GM18907 (cell line): Measurements from ENCODE around the gene HIBCH.
"Not testable (repeated sequence)": the region's sequence is repeated elsewhere in the genome, so short reads cannot be mapped to it uniquely, and the experiment has no call there.

Experiments
- ATAC-seq: cut with Tn5 transposase; IDR thresholded peaks from one replicate; pipeline ENCODE4 v1.9.1; 2021; ENCODE audit warnings: mild to moderate bottlenecking, moderate library complexity; ENCODE audit not compliant: unreplicated experiment

The HIBCH gene, protein sequence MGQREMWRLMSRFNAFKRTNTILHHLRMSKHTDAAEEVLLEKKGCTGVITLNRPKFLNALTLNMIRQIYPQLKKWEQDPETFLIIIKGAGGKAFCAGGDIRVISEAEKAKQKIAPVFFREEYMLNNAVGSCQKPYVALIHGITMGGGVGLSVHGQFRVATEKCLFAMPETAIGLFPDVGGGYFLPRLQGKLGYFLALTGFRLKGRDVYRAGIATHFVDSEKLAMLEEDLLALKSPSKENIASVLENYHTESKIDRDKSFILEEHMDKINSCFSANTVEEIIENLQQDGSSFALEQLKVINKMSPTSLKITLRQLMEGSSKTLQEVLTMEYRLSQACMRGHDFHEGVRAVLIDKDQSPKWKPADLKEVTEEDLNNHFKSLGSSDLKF

DNA sequence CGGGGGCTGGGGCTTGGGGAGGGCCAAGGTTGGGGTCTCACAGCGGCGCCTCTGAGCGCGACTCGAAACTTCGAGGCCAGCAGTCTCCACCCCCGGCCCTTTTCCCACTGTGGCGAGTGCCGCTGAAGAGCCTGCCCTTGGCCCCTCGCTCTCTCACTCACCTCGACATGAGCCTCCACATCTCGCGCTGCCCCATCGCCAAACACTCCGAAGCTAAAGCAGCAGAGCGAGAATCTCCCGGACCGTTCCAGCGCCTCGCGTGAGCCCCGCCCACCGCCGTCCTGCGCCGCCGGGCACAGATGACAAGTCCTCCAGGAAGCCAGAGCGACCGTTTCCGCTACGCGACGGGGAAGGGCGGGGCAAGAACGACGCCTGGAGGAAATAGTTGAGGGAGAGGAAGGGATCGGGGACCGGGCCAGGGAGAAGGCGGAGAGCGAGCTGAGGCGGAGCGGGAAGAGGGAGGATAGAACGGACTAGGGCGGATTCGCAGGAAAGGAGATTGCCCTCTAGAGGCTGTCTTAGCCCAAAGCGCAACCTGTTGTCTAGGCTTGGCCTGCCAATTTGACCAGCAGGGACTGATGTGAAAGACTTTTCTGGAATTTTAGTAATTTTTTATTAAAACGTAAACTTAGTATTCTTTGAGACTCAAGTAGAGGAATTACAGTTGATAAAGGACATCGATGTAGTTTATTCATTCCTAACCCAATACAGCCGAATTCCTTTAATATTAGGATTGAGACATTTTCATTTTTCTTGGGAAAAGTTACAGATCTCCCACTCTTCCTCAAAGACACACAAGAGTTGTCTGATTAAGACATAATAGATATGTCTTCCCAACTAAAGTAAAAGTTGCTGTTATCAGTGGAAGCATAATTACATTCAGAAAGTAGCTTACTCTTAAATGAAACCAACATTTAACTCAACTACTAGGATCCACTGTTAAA lies at the start of gene HIBCH:
TSS of gene HIBCH (minus strand) at position 272 of the 944 bp plus-strand sequence. CDS start at position 196, 76 bp downstream.
- ATAC-seq, result peak; percentile 97

DNA sequence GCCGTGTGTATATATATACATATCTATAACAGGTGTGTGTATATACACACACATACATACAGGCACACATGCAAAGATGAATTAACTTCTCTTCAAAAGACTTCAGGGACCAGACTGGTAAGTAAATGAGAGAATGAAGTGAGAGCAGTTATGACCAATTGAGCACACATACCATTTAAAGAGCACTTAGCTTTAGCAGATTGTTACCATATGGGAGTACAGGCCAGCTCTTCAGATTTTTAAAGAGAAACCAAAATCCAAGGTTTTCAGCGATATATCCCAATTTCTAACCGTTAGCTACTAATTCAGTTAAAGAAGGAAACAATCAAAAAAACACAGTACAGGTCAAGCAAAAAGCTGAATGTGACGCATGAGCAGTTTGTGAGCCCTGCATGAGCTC lies 47.5 kb upstream of the HIBCH start:
- ATAC-seq, result no peak

- ATAC-seq, result no peak
Measured at GRCh38 chr2:190366248-190366753, 46.7 kb upstream of the HIBCH start.

DNA sequence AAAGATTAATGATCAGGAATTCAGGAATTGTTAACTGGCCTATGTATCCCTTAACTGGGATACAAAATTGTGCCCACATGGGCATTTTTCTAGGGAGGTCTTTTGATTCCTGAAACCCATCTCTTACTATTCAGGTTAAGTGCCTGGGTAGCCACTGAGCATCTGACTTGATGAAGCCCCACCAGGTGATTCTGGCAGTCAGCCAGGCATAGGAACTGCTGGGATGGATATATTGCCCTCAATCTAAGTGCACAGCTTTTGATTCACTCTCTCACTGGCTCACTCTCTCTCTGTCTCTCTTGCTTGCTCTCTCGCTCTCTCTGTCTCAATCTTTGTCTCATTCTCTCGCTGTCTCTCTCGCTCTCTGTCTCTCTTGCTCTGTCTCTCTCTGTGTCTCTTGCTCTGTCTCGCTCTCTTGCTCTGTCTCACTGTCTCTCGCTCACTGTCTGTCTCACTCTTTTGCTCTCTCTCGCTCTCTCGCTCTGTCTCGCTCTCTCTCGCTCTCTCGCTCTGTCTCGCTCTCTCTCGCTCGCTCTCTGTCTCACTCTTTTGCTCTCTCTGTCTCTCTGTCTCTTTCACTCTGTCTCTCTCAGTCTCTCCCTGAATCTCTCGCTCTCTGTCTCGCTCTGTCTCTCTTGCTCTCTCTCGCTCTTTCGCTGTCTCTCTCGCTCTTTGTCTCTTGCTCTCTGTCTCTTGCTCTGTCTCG lies 46.0 kb upstream of the HIBCH start:
- no peak for ATAC-seq

DNA sequence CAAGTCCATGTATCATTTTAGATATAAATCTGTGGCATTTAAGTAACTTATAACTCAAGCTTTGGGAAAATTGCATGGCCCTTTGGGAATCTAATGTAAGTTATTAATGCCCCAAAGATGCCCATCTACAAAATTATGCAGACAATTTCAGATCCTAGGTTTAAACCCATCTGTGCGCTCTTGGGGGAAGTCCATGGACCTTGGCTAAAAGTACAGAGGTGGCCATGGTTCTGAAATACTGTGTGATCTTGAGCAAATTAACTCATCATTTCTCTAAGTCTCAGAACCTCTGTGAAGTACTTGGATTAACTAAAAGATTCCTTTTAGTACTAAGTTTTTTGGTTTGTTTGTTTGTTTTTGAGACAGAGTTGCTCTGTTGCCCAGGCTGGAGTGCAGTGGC lies 43.3 kb upstream of the HIBCH start:
- no peak for ATAC-seq

DNA sequence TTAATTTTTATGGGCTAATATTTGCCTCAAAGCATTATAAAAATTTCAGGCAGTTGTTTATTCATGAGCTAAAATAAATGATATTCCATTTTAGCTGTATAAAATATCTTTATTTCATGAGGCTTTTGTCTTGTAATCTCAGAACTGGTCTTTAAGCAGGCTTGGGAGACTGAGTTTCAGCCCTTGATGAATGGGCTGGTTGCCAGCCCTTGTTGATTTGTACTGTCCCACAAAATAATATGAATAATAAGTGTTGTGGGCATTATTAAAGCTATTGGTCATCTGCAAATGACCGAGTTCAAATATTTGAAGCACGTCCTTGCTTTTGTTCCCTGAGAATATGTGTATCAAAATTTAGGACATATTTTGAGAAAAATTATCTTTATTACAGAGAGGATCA lies 41.9 kb upstream of the HIBCH start:
- ATAC-seq, result no peak

DNA sequence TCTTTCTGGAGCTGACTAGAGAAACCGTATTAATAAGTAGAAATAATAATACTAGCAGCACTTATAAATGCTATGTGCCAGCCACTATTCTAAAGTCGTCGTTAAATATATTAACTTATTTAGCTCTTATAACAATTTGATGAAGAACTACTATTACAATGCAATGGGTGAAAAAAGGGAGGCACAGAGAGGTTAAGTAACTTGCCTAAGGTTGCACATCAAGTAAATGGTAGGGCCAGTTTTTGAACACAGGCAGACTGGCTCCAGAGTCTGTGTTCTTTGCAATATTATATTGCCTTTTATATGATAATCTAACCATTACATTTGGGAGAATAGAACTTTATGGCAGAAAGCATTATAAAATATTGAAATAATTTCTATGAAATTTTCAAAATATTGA lies 41.3 kb upstream of the HIBCH start:
- ATAC-seq, result no peak

DNA sequence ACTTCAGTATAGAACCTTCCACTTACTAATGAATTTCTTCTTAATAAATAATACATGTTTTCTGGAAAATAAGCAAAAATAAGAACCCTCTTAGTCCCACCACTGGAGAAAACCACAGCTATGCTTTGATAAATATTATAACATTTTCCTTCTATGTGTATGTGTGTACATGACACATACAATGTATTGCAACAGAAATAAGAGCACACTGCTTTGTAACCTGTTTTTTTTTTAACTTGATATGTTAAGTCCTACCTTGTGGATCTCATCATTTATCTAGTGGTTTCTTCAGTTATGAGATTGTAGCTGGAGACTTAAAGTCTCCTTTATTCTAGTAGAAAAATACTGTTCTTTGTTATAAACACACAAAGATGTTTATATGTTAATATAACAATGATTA lies 40.9 kb upstream of the HIBCH start:
- no peak for ATAC-seq

GRCh38 chr2:190358655-190359448 lies 39.2 kb upstream of the HIBCH start:
- not testable (repeated sequence) for ATAC-seq

DNA sequence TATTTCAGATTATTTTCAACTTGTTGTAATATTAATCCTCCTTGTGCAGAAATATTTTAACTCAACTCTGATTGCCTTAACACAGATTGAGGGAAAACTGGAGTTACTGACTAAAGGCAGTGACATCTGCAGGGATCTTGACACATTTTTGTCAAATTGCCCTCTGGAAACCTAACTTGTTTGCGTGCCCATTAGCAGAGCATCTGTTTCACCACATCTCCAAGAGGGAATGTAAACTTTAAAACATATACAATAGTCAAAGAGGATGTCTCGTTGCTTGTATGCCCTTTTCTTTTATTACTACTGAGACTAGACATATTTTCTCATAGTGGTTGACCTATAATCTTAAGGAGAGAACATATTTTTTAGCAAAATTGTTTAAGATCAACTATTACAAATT lies 38.0 kb upstream of the HIBCH start:
- ATAC-seq, result no peak

- no peak for ATAC-seq
Measured at GRCh38 chr2:190355968-190356644, 36.5 kb upstream of the HIBCH start.

- no peak for ATAC-seq
Measured at GRCh38 chr2:190354003-190354690, 34.5 kb upstream of the HIBCH start.

GRCh38 chr2:190353537-190353899 lies 33.9 kb upstream of the HIBCH start:
- no peak for ATAC-seq

DNA sequence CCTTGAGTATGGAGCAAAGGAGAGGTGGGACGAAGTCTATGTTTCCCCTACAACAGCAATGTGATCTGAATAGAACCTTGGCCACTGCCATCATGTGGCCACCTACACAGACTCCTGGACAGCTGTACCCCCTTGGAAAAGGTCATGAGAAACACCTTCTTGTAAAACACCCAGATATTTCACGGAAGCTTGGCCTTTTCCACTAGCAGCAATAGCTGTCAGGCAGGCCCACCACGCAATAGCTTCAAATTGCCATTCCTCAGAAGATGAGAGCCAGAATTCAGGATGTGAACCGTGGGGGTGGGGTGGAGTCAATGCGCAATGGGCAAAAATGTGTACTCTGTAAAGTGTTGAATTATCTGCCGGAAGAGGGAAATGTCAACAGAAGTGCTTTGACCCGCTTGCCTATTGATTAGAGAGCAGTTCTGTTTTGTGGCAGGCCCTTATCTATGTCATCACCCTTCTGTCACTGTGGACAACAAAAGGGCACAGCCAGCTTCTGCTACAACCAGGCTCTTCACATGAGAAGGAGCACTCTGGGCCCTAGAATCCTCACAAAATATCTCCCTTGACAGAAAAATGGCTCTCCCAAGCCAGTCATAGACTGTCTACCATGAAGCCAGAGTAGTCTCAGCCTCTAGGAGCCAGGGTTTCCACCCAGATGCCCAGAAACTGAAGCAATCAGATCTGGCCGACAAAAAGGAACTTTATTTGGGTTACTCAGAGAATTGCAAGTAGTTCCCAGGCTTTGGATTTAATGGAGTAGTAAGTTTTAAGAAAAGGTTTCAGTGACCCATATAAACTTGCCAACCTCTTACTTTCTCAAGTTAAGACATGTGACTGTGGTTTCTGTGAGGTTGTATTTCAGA lies 33.3 kb upstream of the HIBCH start:
- ATAC-seq, result no peak

GRCh38 chr2:190351955-190352354 lies 32.3 kb upstream of the HIBCH start:
- no peak for ATAC-seq

DNA sequence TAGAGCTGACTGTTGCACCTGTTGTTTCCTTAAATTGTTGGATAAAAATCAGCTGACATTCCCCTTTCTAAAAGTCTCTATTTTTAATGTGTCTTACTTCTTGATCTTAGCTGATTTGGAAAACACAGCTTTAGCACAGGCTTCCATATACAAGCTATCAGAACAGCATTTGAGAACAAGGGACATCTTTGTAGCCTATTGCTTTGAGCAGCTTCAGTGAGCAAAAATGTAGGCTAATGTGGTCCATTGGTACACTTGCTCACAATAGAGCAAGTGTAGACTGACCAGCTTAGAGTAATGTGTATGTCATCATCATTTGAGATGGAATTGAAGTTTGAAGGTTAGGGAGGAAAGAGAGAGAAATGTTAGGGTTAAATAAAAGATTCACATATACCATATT lies 30.7 kb upstream of the HIBCH start:
- ATAC-seq, result no peak

GRCh38 chr2:190344276-190344827 lies 24.7 kb upstream of the HIBCH start:
- peak; percentile 85 for ATAC-seq
